Uterus (tissue), 2 donors: ENCODE measurements around the gene ITGA11.

Experiments used
- CTCF ChIP-seq, 4 experiments: fragments of 200-600 bp in 2 of 4; fragments of 450-650 bp in 2 of 4; sonication (generic) in 2 of 4; IDR thresholded peaks; one replicate each; pipeline ENCODE4 v1.5.1; 2016 to 2019; ENCODE audit warnings: antibody characterized with exemption in 4 of 4, mild to moderate bottlenecking in 2 of 4, moderate library complexity in 1 of 4
- POLR2A ChIP-seq, 2 donors: fragments of 450-650 bp; IDR thresholded peaks; one replicate each; pipeline ENCODE4 v1.6.1; 2016; ENCODE audit warnings: antibody characterized with exemption in 2 of 2, mild to moderate bottlenecking in 1 of 2, moderate library complexity in 1 of 2

- no peak for TF ChIP-seq CTCF (IDR thresholded peaks at IDR 0.05)
- no peak for TF ChIP-seq POLR2A (IDR thresholded peaks at IDR 0.05)
Observed at GRCh38 chr15:68411343-68411675, 20.7 kb downstream of the ITGA11 start.
